Measurements from ENCODE around the gene RAB7B.

The RAB7B gene

GRCh38 chr1:205945069-205945468 is 58.1 kb downstream of the RAB7B start:
- ATAC-seq: no peak

GRCh38 chr1:205944525-205944924 is 58.7 kb downstream of the RAB7B start:
- no peak for ATAC-seq

- no peak for ATAC-seq
Measured at GRCh38 chr1:205943245-205943644, 60.0 kb downstream of the RAB7B start, which contains the start of gene SLC26A9. Gene SLC26A9 (minus strand): TSS chr1:205943456. CDS start chr1:205935820, 7,636 bp downstream.

GRCh38 chr1:205942631-205943159 is 60.5 kb downstream of the RAB7B start:
- ATAC-seq: no peak

- no peak for ATAC-seq
Measured at GRCh38 chr1:205940710-205941109, 62.5 kb downstream of the RAB7B start.

GRCh38 chr1:205939690-205940330 is 63.4 kb downstream of the RAB7B start:
- ATAC-seq: no peak

GRCh38 chr1:205938682-205939081 is 64.5 kb downstream of the RAB7B start:
- ATAC-seq: no peak

GRCh38 chr1:205936846-205937586 is 66.2 kb downstream of the RAB7B start:
- ATAC-seq: no peak

- ATAC-seq: no peak
Measured at GRCh38 chr1:205936311-205936710, 66.9 kb downstream of the RAB7B start.

GRCh38 chr1:205935869-205936268 is 67.3 kb downstream of the RAB7B start:
- ATAC-seq: no peak

GRCh38 chr1:205934788-205935187 is 68.4 kb downstream of the RAB7B start:
- no peak for ATAC-seq

GRCh38 chr1:205933671-205934618 is 69.2 kb downstream of the RAB7B start:
- no peak for ATAC-seq

GRCh38 chr1:205932776-205933175 is 70.4 kb downstream of the RAB7B start:
- no peak for ATAC-seq

- no peak for ATAC-seq
Measured at GRCh38 chr1:205930799-205931281, 72.4 kb downstream of the RAB7B start.

GRCh38 chr1:205930195-205930577 is 73.0 kb downstream of the RAB7B start:
- no peak for ATAC-seq

GRCh38 chr1:205929496-205930194 is 73.5 kb downstream of the RAB7B start:
- ATAC-seq: no peak

GRCh38 chr1:205928317-205928716 is 74.9 kb downstream of the RAB7B start:
- ATAC-seq: no peak

GRCh38 chr1:205927676-205928075 is 75.5 kb downstream of the RAB7B start:
- ATAC-seq: no peak

GRCh38 chr1:205927247-205927646 is 75.9 kb downstream of the RAB7B start:
- no peak for ATAC-seq
